Spleen (tissue), 11 donors: ENCODE measurements around the gene ATL3. TPM values are rescaled to one million over a fixed set of nuclear protein-coding genes. Genes with fewer than 3 reads are reported as not detected.
"Not testable (repeated sequence)": the region's sequence is repeated elsewhere in the genome, so short reads cannot be mapped to it uniquely, and the experiment has no call there.

Experiments used
- DNase-seq: peaks from one replicate; pipeline ENCODE4 v3.0.0-alpha.2; 2020
- H3K27ac ChIP-seq, 8 donors: fragments of 200-600 bp; sonication (generic) in 7 of 8; 1 replicate in 4 of 8; 2 replicates in 4 of 8; pipeline versions ENCODE4 v1.5.0 to v1.8.0; 2016 to 2021; ENCODE audit warnings: inconsistent platforms in 4 of 8, mild to moderate bottlenecking in 4 of 8, moderate library complexity in 1 of 8
- H3K27me3 ChIP-seq, 7 donors: fragments of 200-600 bp; sonication (generic) in 6 of 7; replicated peaks in 1 of 7; 1 replicate in 4 of 7; 2 replicates in 3 of 7; pipeline versions ENCODE4 v1.5.0 to v1.8.0; 2016 to 2021; ENCODE audit warnings: inconsistent platforms in 3 of 7, mild to moderate bottlenecking in 1 of 7
- H3K36me3 ChIP-seq, 6 donors: fragments of 200-600 bp; sonication (generic) in 5 of 6; 1 replicate in 4 of 6; 2 replicates in 2 of 6; pipeline versions ENCODE4 v1.5.0 to v1.8.0; 2016 to 2021; ENCODE audit warnings: inconsistent platforms in 2 of 6
- H3K4me1 ChIP-seq, 6 donors: fragments of 200-600 bp; sonication (generic) in 5 of 6; 1 replicate in 3 of 6; 2 replicates in 3 of 6; pipeline versions ENCODE4 v1.5.0 to v1.8.0; 2016 to 2021; ENCODE audit warnings: inconsistent platforms in 3 of 6
- H3K4me3 ChIP-seq, 8 donors: fragments of 200-600 bp; sonication (generic) in 7 of 8; 1 replicate in 4 of 8; 2 replicates in 4 of 8; pipeline versions ENCODE4 v1.5.0 to v1.8.0; 2016 to 2021; ENCODE audit warnings: inconsistent platforms in 4 of 8, mild to moderate bottlenecking in 4 of 8, moderate library complexity in 2 of 8
- H3K9me3 ChIP-seq, 8 donors: fragments of 200-600 bp; sonication (generic) in 7 of 8; 1 replicate in 4 of 8; 2 replicates in 4 of 8; pipeline versions ENCODE4 v1.5.0 to v1.8.0; 2016 to 2021; ENCODE audit warnings: inconsistent platforms in 4 of 8
- CTCF ChIP-seq, 11 experiments: fragments of 200-600 bp in 7 of 11; fragments of 450-650 bp in 4 of 11; sonication (generic) in 4 of 11; IDR thresholded peaks in 8 of 11; conservative IDR thresholded peaks in 3 of 11; 1 replicate in 7 of 11; 2 replicates in 4 of 11; pipeline versions ENCODE4 v1.4.0 to v1.8.0; 2016 to 2021; ENCODE audit warnings: antibody characterized with exemption in 11 of 11, inconsistent platforms in 4 of 11, mild to moderate bottlenecking in 1 of 11
- POLR2A ChIP-seq, 3 donors: fragments of 450-650 bp; IDR thresholded peaks; one replicate each; pipeline ENCODE4 v1.5.1; 2017; ENCODE audit warnings: antibody characterized with exemption in 3 of 3, mild to moderate bottlenecking in 1 of 3
- POLR2AphosphoS5 ChIP-seq, 3 donors: sonication (generic); formaldehyde crosslinking; IDR thresholded peaks; one replicate each; pipeline ENCODE4 v1.5.1; 2017; ENCODE audit warnings: antibody characterized with exemption in 3 of 3
- WGBS, 5 donors: extraction: QIAGEN DNeasy Blood & Tissue Kit in 3 of 5; methylation state at CpG; one replicate each; pipeline versions ENCODE4 v1.1.5 to v1.1.7; 2013 to 2018; 5-methylcytosine and 5-hydroxymethylcytosine counted together
- intact Hi-C: fragments of 100-400 bp; cut with DNase I; formaldehyde crosslinking; loops from one replicate; pipeline ENCODE4 v1.15.0; 2023; ENCODE audit warnings: low total_unique reads
- polyA plus RNA-seq, 3 donors: library from polyadenylated mRNA; stranded (reverse); fragments of 200-250 nt; gene quantifications; one replicate each; pipeline ENCODE4 v1.2.1, GENCODE V29; 2013
- total RNA-seq, 7 donors: library from RNA; depleted of rRNA in 3 of 7; stranded (reverse); fragments of >200 nt in 3 of 7; fragmentation: NEBNext Ultra II Directional in 4 of 7; extraction: Animal tissue kit (Norgen Biotek cat#: 25700) in 4 of 7; gene quantifications; one replicate each; pipeline versions ENCODE4 v1.1.0 to v1.2.1, GENCODE V29; 2016 to 2021
- donor health status: healthy with polysubstance abuse.
- donor health status: DM: no; HTN: no; CAD: no; lungs with moderate emphysema.
- donor health status: DM: no; HTN: no; CAD: no.
- donor health status: Bipolar disorder and iron deficiency.
- donor health status: healthy.
- donor health status: DM: no; HTN: no; CAD: no.
- donor health status: DM: yes; HTN: yes; CAD: no.

ATL3 gene
- total and polyA plus RNA-seq, 10 donors: 5.7 to 58.5 (median 44.7) TPM

- Histone ChIP-seq H3K4me1 (peaks cover 0 to 24% (median 5%) of the 10 kb centered on the region in 6 donors), H3K9me3 (no peaks in the 10 kb centered on the region), H3K27me3 (no peaks in the 10 kb centered on the region), H3K36me3 (no peaks in the 10 kb centered on the region), H3K4me3 (no peak overlapping the region), H3K27ac (peak overlapping the region in 3 of 8 donors; percentile 33 to 66 (median 41))
- no peak for DNase-seq
- 28 to 60% (median 45%) methylated on average over 1 of the region's 1 CpG for WGBS, 5 donors
- intact Hi-C loops: no loop called here
- TF ChIP-seq POLR2A (IDR thresholded peaks at IDR 0.05) (no peak), POLR2AphosphoS5 (IDR thresholded peaks at IDR 0.05) (no peak), CTCF (IDR thresholded peaks at IDR 0.05 in 8 of 11, conservative IDR thresholded peaks at IDR 0.05 in 3 of 11) (no peak)
These were observed 50.1 kb downstream of the ATL3 start for GRCh38 chr11:63621071-63621470.

- Histone ChIP-seq H3K27ac (peak overlapping the region in 2 of 8 donors; percentile 41 to 66), H3K4me1 (peaks cover 0 to 24% (median 5%) of the 10 kb centered on the region in 6 donors), H3K9me3 (no peaks in the 10 kb centered on the region), H3K27me3 (no peaks in the 10 kb centered on the region), H3K36me3 (no peaks in the 10 kb centered on the region), H3K4me3 (no peak overlapping the region)
- 65 to 80% (median 70%) methylated on average over 6 of the region's 6 CpGs for whole genome bisulfite sequencing, 5 donors
- no peak for DNase-seq
- TF ChIP-seq POLR2A (IDR thresholded peaks at IDR 0.05): no peak
- TF ChIP-seq CTCF (IDR thresholded peaks at IDR 0.05 in 8 of 11, conservative IDR thresholded peaks at IDR 0.05 in 3 of 11): no peak
- no peak for TF ChIP-seq POLR2AphosphoS5 (IDR thresholded peaks at IDR 0.05)
- intact Hi-C loops: no loop called here
These were observed 51.2 kb downstream of the ATL3 start for GRCh38 chr11:63619967-63620366.

GRCh38 chr11:63617686-63618085 is 53.5 kb downstream of the ATL3 start:
- H3K9me3 ChIP-seq, H3K36me3 ChIP-seq, H3K4me3 ChIP-seq, intact Hi-C loops, H3K27ac ChIP-seq, DNase-seq: not testable (repeated sequence)
- H3K4me1 ChIP-seq: peaks cover 2 to 45% (median 23%) of the 10 kb centered on the region in 6 donors
- peaks cover 0 to 19% (median 0%) of the 10 kb centered on the region in 7 donors for H3K27me3 ChIP-seq
- 65 to 86% (median 81%) methylated on average over 5 of the region's 5 CpGs for WGBS, 5 donors

GRCh38 chr11:63616953-63617352 is 54.2 kb downstream of the ATL3 start:
- intact Hi-C loops: no loop called here

More at GRCh38 chr11:63616953-63617352, 54.2 kb downstream of the ATL3 start:
- TF ChIP-seq CTCF (IDR thresholded peaks at IDR 0.05 in 8 of 11, conservative IDR thresholded peaks at IDR 0.05 in 3 of 11) (no peak), POLR2AphosphoS5 (IDR thresholded peaks at IDR 0.05) (no peak), POLR2A (IDR thresholded peaks at IDR 0.05) (no peak)
- peaks cover 4 to 52% (median 30%) of the 10 kb centered on the region in 6 donors for H3K4me1 ChIP-seq
- H3K36me3 ChIP-seq: no peaks in the 10 kb centered on the region
- H3K27me3 ChIP-seq: peaks cover 0 to 19% (median 0%) of the 10 kb centered on the region in 7 donors
- 87 to 94% (median 91%) methylated on average over 3 of the region's 3 CpGs for WGBS, 5 donors
- H3K9me3 ChIP-seq: no peaks in the 10 kb centered on the region
- DNase-seq: no peak
- H3K27ac ChIP-seq: no peak overlapping the region
- H3K4me3 ChIP-seq: no peak overlapping the region
